ENCODE results near the gene TMEM151B.

TMEM151B gene

DNA sequence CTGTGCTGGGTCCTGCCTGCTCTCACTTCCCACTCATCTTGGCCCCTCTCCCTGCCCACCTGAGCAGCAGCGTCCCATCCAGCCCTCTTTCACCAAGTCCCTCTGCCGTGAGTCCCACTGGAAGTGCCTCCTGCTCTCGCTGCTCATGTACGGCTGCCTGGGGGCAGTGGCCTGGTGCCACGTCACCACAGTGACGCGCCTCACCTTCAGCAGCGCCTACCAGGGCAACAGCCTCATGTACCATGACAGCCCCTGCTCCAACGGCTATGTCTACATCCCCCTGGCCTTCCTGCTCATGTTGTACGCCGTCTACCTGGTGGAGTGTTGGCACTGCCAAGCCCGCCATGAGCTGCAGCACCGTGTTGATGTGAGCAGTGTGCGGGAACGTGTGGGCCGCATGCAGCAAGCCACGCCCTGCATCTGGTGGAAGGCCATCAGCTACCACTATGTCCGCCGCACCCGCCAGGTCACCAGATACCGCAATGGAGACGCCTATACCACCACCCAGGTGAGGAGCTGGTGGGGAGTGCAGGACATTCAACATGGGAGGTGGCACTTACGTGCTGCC is 2.8 kb downstream of the TMEM151B start:
- no peaks in the 10 kb centered on the region for H3F3A ChIP-seq (ENCODE audit: insufficient read depth, low read length)
- H3K36me3 ChIP-seq (replicated peaks; ENCODE audit: insufficient read depth, low read length) = no peaks in the 10 kb centered on the region
- no peaks in the 10 kb centered on the region for H3K79me2 ChIP-seq (ENCODE audit: low read length)
- no peak overlapping the region for H3K27ac ChIP-seq (ENCODE audit: low read length)
- H3K9me2 ChIP-seq (replicated peaks; ENCODE audit: insufficient read depth, low read length) = no peaks in the 10 kb centered on the region
- no peak overlapping the region for H2AFZ ChIP-seq (ENCODE audit: low read length)
- H3K9me3 ChIP-seq (replicated peaks; ENCODE audit: insufficient read depth, low read length) = no peaks in the 10 kb centered on the region
- no peak overlapping the region for H3K4me2 ChIP-seq (ENCODE audit: low read depth, low read length)
- H3K4me1 ChIP-seq (ENCODE audit: low read length) = no peaks in the 10 kb centered on the region
- no peak for DNase-seq
- H3K4me3 ChIP-seq (ENCODE audit: low read length) = no peak overlapping the region
- peaks cover 70% of the 10 kb centered on the region for H3K27me3 ChIP-seq (replicated peaks; ENCODE audit: insufficient read depth, low read length)
- no peaks in the 10 kb centered on the region for H4K20me1 ChIP-seq (ENCODE audit: insufficient read depth, low read length)
- TF ChIP-seq, protein P1, sequence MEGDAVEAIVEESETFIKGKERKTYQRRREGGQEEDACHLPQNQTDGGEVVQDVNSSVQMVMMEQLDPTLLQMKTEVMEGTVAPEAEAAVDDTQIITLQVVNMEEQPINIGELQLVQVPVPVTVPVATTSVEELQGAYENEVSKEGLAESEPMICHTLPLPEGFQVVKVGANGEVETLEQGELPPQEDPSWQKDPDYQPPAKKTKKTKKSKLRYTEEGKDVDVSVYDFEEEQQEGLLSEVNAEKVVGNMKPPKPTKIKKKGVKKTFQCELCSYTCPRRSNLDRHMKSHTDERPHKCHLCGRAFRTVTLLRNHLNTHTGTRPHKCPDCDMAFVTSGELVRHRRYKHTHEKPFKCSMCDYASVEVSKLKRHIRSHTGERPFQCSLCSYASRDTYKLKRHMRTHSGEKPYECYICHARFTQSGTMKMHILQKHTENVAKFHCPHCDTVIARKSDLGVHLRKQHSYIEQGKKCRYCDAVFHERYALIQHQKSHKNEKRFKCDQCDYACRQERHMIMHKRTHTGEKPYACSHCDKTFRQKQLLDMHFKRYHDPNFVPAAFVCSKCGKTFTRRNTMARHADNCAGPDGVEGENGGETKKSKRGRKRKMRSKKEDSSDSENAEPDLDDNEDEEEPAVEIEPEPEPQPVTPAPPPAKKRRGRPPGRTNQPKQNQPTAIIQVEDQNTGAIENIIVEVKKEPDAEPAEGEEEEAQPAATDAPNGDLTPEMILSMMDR (IDR thresholded peaks at IDR 0.05; ENCODE audit: low read length) = no peak
- TF ChIP-seq EZH2 (optimal IDR thresholded peaks at IDR 0.05; ENCODE audit: low read depth, low read length) = no peak
- TF ChIP-seq EZH2phosphoT487 (IDR thresholded peaks at IDR 0.05; ENCODE audit: low read length) = no peak
- H3K9ac ChIP-seq (ENCODE audit: low read length) = no peak overlapping the region

GRCh38 chr6:44273617-44274016 is 3.4 kb downstream of the TMEM151B start:
- Histone ChIP-seq H3K36me3 (replicated peaks; ENCODE audit: insufficient read depth, low read length) (no peaks in the 10 kb centered on the region), H3K27ac (ENCODE audit: low read length) (no peak overlapping the region), H3K79me2 (ENCODE audit: low read length) (no peaks in the 10 kb centered on the region), H3K4me3 (ENCODE audit: low read length) (no peak overlapping the region), H3K27me3 (replicated peaks; ENCODE audit: insufficient read depth, low read length) (peaks cover 68% of the 10 kb centered on the region), H3K9me3 (replicated peaks; ENCODE audit: insufficient read depth, low read length) (no peaks in the 10 kb centered on the region), H3K9ac (ENCODE audit: low read length) (no peak overlapping the region), H3K4me2 (ENCODE audit: low read depth, low read length) (no peak overlapping the region), H2AFZ (ENCODE audit: low read length) (no peak overlapping the region), H3K4me1 (ENCODE audit: low read length) (no peaks in the 10 kb centered on the region), H3F3A (ENCODE audit: insufficient read depth, low read length) (no peaks in the 10 kb centered on the region), H3K9me2 (replicated peaks; ENCODE audit: insufficient read depth, low read length) (no peaks in the 10 kb centered on the region), H4K20me1 (ENCODE audit: insufficient read depth, low read length) (no peaks in the 10 kb centered on the region)
- no peak for TF ChIP-seq EZH2phosphoT487 (IDR thresholded peaks at IDR 0.05; ENCODE audit: low read length)
- TF ChIP-seq, protein P1 (IDR thresholded peaks at IDR 0.05; ENCODE audit: low read length) = no peak
- TF ChIP-seq EZH2 (optimal IDR thresholded peaks at IDR 0.05; ENCODE audit: low read depth, low read length) = no peak
- no peak for DNase-seq

DNA sequence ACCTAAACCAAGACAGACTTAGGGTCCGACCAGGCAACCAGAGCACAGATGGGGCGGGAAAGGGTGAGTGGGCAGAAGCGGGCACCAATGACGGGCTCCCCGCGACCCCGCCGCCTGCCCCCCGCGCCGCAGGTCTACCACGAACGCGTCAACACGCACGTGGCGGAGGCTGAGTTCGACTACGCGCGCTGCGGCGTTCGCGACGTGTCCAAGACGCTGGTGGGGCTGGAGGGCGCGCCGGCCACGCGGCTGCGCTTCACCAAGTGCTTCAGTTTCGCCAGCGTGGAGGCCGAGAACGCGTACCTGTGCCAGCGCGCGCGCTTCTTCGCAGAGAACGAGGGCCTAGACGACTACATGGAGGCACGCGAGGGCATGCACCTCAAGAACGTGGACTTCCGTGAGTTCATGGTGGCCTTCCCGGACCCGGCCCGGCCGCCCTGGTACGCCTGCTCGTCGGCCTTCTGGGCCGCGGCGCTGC is 5.1 kb downstream of the TMEM151B start:
- H2AFZ ChIP-seq (ENCODE audit: low read length) = no peak overlapping the region
- H3K4me1 ChIP-seq (ENCODE audit: low read length) = no peaks in the 10 kb centered on the region
- H3K4me3 ChIP-seq (ENCODE audit: low read length) = no peak overlapping the region
- no peaks in the 10 kb centered on the region for H3K79me2 ChIP-seq (ENCODE audit: low read length)
- H3K27me3 ChIP-seq (replicated peaks; ENCODE audit: insufficient read depth, low read length) = peaks cover 52% of the 10 kb centered on the region
- TF ChIP-seq EZH2 (optimal IDR thresholded peaks at IDR 0.05; ENCODE audit: low read depth, low read length) = no peak
- TF ChIP-seq, protein P1 (IDR thresholded peaks at IDR 0.05; ENCODE audit: low read length) = no peak
- no peak for TF ChIP-seq EZH2phosphoT487 (IDR thresholded peaks at IDR 0.05; ENCODE audit: low read length)
- no peak overlapping the region for H3K27ac ChIP-seq (ENCODE audit: low read length)
- H3F3A ChIP-seq (ENCODE audit: insufficient read depth, low read length) = no peaks in the 10 kb centered on the region
- no peak overlapping the region for H3K4me2 ChIP-seq (ENCODE audit: low read depth, low read length)
- no peak for DNase-seq
- no peaks in the 10 kb centered on the region for H3K9me3 ChIP-seq (replicated peaks; ENCODE audit: insufficient read depth, low read length)
- H3K9me2 ChIP-seq (replicated peaks; ENCODE audit: insufficient read depth, low read length) = no peaks in the 10 kb centered on the region
- no peak overlapping the region for H3K9ac ChIP-seq (ENCODE audit: low read length)
- no peaks in the 10 kb centered on the region for H3K36me3 ChIP-seq (replicated peaks; ENCODE audit: insufficient read depth, low read length)
- no peaks in the 10 kb centered on the region for H4K20me1 ChIP-seq (ENCODE audit: insufficient read depth, low read length)

All from MM.1S (cell line).